ENCODE results near the gene PKP1.

DNA sequence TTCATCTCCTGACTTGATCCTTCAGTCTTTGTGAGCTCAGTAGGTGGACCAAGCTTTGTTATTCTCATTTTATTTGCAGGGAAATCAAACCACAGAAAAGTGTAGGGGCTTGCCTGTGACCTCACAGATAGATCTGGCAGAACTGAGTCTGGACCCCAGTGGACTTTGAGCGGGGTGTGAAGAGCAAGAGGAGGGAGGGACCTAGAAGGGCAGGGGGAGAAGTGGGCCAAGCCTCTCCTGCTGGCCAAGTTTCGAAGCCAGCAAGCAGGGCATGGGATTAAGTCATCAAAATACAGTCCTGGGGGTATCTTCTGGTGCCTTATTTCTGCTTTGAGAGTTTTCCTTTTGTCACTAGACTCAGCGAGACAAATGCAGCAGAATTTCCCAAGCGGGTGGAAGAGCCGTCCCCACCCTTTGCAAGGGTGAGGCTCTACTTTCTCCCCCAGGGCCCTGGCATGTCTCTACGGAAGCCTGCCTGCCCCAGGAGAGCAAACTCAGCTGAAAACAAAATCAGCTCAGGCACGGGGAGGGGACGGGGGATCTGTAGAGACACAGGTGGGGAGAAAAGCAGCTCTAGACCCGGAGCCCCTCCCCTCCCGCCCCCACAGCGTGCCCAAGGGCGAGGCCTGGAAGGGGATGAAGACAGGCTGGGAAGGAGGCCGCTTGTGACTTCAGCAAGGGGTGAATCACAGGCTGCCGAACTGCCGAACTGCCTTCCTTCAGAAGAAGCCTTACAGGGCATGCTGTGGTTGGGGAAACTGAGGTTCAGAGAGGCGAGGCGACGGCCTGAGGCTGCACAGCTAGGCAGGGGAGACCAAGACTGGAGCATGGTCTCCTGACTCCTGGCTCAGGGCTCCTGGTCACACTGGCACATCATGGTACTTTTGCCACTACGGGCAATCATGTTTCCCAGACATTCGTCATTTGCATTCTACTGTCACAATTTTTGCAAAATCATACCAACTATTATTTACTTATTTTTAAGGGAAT lies 19.2 kb downstream of the PKP1 start:
- TF ChIP-seq, protein P1, sequence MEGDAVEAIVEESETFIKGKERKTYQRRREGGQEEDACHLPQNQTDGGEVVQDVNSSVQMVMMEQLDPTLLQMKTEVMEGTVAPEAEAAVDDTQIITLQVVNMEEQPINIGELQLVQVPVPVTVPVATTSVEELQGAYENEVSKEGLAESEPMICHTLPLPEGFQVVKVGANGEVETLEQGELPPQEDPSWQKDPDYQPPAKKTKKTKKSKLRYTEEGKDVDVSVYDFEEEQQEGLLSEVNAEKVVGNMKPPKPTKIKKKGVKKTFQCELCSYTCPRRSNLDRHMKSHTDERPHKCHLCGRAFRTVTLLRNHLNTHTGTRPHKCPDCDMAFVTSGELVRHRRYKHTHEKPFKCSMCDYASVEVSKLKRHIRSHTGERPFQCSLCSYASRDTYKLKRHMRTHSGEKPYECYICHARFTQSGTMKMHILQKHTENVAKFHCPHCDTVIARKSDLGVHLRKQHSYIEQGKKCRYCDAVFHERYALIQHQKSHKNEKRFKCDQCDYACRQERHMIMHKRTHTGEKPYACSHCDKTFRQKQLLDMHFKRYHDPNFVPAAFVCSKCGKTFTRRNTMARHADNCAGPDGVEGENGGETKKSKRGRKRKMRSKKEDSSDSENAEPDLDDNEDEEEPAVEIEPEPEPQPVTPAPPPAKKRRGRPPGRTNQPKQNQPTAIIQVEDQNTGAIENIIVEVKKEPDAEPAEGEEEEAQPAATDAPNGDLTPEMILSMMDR (IDR thresholded peaks at IDR 0.05 in 8 of 11, conservative IDR thresholded peaks at IDR 0.05 in 3 of 11): no peak
- TF ChIP-seq POLR2AphosphoS5 (IDR thresholded peaks at IDR 0.05) (no peak), POLR2A (IDR thresholded peaks at IDR 0.05) (no peak)
